Measurements from ENCODE around the gene LMTK2.

LMTK2 gene

DNA sequence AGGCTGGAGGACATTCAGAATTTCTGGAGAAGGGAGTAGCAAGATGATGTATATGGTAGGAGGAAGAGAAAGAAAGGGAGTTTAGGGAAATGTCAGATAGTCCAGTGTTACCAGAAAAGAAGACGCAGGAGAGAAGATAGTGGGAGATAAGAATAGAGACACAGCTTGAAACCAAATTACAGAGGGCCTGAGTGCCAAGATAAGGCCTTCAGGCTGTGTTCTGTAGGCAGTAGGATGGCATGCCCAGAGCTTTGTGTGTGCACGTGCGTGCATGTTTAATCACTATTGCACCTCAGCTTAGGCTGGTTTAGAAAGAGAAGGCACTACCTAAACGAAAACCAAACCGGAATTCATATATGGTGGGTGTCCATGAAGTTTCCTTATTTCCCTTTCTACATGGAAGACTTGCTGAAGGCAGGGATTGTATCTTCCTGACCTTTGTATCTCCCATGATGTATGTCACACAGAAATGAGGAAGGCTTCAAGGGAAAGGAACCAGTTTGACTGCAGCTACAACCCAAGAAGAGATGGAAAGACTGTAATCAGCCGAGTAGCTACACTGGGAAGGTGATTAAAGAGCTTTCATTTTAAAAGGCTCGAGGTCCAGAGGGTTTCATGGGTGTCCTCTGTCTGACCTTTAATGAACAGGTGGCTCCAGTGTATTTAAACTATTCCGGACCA, 68.7 kb downstream of the LMTK2 start:
- no peak for DNase-seq (ENCODE audit: low spot score)

DNA sequence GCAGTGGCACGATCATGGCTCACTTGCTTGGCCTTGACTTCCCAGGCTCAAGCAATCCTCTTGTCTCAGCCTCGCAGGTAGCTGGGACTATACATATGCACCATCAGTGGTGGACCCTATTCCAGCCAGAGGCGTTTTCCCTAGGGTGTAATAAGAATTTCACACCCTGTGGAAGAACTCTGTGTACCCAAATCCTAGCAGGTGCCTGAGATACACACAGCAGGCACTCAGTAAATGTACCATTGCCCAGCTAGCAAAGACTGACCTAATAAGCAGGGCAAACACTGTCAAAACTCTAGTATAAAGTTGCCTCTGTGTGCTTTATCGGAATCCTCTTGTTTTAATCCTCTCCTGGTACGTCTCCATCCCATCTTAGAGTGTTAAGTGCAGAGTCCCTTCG, 70.9 kb downstream of the LMTK2 start:
- DNase-seq (ENCODE audit: low spot score) = no peak

DNA sequence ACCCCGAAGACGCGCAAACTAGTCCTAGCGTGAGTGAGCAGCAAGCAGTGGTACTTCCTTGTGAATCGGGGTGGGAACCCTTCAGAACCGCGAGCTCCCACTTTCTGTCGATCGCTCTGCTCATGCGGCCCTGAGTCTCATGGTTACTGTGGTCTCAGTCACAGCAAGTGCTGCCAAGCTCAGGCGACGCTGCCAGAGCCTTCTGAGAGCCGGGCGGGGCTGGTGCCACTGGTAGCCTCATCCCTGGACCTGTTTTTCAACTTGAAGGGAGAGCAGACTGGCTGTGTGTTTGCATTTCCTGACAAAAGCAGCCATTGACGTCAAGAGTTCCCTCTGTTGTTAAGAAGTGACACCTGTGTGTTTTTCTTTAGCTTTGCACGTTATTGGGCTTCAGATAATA, 71.7 kb downstream of the LMTK2 start:
- DNase-seq (ENCODE audit: low spot score) = no peak

DNA sequence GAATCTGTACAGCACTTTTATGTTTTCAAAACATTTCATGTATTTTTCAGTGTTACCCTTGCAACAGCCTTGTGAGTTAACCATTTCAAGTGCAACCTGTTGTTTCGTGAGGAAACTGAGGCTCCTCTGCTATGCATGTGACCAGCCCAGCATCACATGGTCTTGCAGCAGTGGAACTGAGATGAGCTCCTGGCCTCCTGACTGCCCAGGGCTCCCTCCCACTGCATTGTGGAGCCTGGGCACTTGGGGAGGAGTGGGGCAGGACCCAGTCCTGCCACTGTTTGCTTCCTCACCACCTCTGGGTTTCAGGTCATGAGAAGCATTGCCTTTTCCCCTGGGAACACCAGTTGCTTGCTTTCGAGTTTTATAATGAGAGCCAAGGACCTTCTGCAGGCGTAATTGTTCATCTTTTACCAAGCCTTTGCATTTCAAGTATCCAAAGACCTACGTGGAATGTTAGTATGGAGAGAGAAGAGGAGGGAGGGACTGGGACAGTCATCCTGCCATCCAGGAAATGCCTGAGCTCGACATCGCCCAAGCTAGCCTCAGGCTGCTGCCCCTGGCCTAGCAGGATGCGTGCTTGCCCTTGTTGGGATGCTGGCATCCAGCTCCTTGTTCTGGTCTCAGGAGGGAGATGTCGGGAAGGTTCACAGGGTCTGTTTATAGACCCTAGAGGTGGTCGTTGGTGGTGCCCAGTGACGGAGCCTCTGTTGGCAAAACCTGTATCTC, 72.3 kb downstream of the LMTK2 start:
- no peak for DNase-seq (ENCODE audit: low spot score)

DNA sequence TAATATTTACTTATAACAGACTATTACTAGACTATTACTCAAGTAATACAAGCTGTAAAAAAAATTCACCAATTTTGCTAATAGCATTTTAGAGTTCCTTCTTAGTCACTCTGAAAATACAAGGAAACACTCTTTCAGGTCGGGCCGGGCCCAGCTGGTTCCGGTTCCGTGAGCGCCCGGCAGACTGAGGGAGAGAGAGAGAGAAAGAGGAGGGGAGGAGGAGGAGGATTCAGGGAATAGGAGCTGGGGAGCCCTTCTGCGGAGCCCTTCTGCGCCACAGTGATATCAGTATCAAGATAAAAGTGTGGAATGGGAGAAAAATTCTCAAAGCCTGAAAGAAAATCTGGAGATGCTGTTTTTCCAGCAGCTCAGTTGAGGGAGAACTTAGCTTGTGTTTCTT, 74.1 kb downstream of the LMTK2 start:
- no peak for DNase-seq (ENCODE audit: low spot score)

DNA sequence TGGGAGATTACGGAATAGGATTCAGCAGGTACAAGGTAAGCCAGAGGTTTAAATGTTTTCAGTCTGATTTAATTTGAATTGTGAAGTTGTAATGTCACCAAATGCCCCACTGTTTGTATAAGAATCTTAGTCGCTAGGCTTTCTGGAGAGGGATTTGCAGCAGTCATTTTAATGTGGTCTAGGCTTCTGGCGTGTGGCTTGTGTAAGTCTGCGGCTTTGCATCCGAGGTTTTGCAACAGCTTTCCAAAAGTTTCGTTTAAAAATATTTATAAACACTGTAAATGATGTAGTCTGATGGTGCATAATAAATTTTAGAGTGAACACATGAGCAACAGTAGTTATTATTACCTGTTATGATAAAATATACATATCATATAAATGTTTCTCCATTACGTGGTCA, 78.4 kb downstream of the LMTK2 start:
- DNase-seq (ENCODE audit: low spot score) = no peak

DNA sequence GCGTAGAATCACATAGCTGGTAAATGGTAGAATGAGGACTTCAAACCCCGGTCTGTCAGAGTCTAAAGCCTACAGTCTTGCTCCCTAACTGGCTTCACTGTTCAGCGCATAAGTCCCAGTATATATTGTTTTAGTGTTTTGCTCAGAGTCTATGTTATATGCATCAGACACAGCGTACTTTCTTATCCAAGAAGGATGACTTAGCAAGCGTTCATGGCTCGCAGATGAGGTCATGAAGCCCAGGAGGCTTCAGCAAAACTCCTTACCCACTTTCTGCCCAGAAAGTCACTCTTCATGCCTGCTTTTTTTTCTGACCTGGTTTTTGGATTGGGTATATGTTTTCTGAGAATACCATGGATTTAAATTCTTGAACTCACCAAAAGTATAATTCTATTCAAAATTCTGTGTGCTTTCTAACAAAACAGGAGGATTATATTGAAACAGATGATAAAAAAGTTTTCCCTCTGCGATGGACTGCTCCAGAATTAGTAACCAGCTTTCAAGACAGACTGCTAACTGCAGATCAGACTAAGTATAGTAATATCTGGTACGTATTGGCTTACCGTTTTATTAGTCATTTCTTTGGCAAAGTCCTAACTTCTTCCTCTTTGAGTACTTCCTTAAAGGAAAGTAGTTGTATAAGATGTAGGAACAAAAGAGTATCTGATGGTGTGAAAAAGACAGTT, 79.9 kb downstream of the LMTK2 start:
- no peak for DNase-seq (ENCODE audit: low spot score)

DNA sequence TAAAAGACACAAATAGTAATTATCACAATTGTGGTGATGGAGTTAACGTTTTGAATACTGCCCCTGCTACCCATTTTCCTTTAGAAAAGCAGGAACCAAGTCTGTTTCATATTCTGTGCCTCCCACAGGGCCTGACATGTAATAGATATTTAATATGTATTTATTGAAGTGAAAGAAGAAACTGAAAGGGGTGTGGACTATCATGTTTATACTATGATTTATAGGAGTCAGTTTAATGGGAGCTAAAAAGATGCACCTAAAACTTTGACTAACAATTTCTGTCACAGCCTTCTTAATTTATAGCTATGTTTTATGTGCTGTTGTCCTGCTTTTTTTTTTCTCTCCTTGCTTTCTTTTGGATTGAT, 80.5 kb downstream of the LMTK2 start:
- no peak for DNase-seq (ENCODE audit: low spot score)

DNA sequence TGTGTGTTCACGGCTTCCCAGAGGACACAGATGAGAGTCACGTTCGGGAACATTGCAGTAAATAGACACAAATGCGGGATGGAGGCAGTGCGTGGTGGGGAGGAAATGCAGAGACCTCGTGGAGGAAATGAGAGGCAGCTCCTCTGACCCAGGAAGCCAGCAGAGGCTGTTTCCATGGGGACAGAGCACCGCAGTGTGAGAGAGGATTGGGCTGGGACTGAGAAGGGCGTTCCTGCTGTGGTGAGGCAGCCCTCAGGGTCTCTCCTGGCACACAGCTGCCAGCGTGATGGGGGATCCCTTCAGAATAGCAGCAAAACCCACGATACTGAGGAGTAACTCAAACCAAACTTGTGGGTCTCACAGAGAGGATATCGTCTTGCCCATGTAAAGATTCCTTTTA, 82.9 kb downstream of the LMTK2 start:
- DNase-seq (ENCODE audit: low spot score) = no peak

DNA sequence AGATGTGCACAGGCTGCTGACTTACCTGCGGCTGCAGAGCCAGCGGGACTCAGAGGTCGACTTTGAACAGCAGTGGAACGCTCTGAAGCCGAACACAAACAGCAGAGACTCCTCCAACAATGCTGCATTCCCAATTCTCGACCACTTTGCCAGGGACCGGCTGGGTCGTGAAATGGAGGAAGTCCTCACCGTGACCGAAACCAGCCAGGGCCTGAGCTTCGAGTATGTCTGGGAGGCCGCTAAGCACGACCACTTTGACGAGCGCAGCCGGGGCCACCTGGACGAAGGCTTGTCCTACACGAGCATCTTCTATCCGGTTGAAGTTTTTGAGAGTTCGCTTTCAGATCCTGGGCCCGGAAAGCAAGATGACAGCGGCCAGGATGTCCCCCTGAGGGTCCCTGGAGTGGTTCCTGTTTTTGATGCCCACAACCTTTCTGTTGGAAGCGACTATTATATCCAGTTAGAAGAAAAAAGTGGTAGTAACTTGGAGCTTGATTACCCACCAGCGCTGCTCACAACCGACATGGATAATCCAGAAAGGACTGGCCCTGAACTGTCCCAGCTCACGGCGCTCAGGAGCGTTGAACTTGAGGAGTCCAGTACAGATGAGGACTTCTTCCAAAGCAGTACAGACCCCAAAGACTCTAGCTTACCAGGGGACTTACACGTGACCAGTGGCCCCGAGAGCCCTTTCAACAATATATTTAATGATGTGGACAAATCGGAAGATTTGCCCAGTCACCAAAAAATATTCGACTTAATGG, 85.2 kb downstream of the LMTK2 start:
- no peak for DNase-seq (ENCODE audit: low spot score)

DNA sequence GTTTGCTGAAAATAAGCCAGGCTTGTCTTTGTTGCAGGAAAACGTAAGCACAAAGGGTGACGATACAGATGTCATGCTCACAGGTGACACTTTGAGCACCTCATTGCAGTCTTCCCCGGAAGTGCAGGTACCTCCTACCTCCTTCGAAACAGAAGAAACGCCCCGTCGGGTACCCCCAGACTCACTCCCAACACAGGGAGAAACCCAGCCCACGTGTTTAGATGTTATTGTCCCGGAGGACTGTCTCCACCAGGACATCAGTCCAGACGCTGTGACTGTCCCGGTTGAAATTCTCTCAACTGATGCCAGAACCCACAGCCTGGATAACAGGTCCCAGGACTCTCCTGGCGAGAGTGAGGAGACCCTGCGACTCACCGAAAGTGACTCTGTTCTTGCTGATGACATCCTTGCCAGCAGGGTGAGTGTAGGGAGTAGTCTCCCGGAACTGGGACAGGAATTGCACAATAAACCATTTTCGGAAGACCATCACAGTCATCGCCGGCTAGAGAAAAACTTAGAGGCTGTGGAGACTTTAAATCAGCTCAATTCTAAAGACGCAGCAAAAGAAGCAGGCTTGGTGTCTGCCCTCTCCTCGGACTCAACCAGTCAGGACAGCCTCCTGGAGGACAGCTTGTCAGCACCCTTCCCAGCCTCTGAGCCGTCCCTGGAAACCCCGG, 86.3 kb downstream of the LMTK2 start:
- no peak for DNase-seq (ENCODE audit: low spot score)

DNA sequence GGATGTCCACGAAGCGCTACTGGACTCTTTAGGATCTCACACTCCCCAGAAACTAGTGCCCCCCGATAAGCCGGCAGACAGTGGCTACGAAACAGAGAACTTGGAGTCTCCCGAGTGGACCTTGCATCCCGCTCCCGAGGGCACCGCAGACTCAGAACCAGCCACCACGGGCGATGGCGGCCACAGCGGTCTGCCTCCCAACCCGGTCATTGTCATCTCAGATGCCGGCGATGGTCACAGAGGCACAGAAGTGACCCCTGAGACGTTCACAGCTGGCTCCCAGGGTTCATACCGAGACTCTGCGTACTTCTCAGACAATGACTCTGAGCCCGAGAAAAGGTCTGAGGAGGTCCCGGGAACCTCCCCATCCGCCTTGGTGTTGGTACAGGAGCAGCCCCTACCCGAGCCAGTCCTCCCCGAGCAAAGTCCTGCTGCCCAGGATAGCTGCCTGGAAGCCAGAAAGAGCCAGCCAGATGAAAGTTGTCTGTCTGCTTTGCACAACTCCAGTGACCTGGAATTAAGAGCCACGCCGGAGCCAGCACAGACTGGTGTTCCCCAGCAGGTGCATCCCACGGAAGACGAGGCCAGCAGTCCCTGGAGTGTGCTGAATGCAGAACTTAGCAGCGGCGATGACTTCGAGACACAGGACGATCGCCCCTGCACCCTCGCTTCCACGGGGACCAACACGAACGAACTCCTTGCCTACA, 87.0 kb downstream of the LMTK2 start:
- no peak for DNase-seq (ENCODE audit: low spot score)

DNA sequence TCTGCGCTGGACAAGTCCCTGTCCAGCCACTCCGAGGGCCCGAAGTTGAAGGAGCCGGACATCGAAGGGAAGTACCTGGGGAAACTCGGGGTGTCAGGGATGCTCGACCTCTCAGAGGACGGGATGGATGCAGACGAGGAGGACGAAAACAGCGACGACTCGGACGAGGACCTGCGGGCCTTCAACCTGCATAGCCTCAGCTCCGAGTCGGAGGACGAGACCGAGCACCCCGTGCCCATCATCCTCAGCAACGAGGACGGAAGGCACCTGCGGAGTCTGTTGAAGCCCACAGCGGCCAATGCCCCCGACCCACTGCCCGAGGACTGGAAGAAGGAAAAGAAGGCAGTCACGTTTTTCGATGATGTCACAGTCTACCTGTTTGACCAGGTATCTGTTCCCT, 87.5 kb downstream of the LMTK2 start:
- DNase-seq (ENCODE audit: low spot score) = no peak

DNA sequence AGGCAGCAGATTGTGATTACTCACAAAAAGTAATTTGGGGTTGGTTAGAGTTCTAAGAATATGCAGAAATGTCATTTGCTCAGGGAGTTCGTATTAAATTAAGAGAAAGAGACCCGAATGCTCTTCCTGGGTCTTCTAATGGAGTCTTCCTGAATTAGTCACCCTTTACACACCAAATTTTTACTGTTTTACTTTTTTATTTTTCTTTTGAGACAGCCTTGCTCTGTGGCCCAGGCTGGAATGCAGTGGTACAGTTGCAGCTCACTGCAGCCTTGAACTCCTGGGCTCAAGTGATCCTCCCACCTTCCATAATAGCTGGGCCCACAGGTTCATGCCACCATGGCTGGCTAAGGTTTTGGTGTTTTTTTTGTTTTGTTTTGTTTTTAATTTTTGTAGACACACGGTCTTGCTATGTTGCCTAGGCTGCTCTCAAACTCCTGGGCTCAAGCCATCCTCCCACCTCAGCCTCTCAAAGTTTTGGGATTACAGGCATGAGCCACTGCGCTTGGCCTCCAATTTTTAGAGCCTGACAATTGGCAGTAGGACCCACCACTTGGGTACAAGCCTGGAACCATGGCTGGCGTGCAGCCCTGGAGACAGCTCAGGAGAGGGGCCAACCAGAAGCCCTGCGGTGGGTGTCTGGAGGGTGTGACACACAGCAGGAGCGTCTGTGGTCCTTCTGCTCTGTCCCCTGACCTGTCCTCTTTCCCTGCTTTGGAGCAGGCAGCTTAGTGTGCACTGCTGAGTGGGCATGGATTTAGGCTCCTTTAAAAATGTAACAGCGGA, 88.2 kb downstream of the LMTK2 start:
- no peak for DNase-seq (ENCODE audit: low spot score)

DNA sequence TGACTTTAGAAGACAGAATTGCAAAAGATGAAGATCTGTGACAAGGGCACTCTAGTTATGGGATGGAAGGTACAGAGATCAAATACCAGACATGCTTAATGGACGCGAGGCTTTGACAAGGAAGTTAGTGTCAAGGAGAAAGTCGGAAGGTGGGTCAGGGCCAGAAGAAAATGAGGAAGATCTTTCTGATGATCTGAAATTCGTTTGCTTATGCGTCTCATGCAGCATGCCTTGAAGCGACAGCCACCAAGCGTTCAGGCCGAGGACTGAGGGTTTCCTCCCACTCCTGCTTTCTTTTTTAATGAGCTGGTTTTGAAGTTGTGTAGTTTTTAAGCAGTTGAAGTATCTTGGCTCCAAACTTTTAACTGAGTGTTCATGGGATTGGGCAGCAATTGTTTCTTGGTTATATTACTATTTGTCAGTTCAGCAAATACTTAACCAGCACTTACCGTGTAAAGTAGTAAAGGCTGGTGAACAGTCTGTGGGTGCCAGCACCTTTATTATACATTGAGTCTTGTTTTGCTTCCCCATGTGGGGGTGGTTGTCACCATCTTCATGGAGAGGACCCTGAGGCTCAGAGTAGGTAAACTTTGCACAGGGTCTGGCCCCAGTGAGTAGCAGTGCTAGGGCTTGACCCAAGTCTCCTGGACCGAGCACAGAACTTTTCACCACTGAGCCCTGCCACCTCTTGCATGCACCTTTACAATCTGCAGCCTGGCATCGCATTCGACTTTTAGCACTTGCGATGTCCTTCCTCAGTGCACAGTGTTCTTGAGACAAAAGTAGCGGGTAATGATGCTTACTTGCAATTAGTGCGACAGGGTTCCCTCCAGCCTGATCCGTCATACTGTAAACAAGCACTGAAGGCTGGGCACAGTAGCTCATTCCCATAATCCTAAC, 90.3 kb downstream of the LMTK2 start:
- no peak for DNase-seq (ENCODE audit: low spot score)

DNA sequence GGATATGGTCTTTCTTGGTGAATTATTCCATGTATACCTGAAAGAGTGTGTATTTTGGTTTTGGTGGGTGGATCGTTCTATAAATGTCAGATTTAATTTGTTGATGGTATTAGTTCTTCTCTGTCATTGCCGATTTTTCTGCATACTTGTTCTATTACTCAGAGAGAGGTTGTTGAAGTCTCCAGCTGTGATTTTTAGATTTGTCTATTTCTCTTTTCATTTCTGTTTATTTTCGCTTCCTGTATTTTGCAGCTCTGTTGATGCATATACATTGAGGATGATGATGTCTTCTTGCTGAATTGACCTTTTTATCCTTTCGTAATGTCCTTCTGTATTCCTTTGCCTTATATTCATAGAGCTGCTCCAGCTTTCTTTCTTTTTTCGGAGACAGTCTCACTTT, 92.5 kb downstream of the LMTK2 start:
- DNase-seq (ENCODE audit: low spot score) = no peak

DNA sequence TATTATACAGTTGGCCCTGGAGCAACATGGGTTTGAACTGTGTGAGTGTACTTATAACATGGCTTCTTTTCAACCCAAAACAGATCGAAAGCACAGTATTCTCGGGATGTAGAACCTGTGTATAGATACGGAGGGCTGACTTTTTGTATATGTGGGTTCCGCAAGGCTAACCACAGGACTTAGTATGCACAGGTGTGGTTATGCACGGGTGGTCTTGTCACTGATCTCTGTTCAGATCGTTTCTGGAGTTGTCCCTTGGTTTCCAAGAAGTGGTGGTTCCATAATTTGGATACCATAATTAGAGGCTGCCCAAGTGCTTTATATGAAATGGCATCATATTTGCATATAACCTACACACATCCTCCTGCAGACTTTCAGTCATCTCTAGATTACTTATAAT, 93.7 kb downstream of the LMTK2 start:
- peak; percentile 72 for DNase-seq (ENCODE audit: low spot score)

DNA sequence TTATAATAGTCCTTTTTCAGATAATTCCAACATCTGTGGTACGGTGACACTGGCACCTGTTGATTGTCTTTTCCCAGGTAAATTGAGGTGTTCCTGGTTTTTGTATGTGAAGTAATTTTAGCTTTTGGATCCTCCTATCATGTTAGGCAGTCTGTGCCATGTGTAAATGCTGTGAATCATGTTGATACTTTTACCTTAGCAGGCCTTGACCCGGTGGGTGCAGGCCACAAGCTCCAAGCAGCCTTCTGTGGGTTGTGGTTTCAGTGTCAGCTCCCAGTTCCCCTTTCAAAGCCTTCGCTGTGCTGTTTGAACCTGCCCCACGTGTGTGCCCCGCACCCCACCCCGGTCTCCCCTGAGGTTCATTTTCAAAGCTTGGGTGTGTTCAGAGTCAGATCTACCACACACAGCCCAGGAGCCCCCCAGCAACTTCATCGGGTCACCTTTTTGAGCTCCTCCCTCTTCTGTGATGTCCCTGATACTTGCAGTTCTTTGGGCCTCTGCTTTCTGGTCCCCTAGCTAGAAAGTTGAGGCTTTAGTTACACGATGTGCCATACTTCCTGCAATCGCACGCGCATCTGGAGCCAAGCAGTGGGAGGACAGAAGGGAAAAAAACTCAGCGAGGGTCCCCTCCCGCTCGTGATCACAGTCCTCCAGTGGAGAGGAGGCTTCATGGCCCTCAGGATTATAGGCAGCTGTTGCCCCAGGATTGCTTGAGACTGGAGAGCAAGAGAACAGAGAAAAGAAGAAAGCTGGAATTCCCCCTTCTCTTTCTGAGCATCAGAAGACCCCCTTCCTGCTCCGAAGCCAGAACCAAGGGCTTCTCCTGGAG, 95.9 kb downstream of the LMTK2 start:
- DNase-seq (ENCODE audit: low spot score) = peak; percentile 81
